HUDEP-2 (cell line): ENCODE data around the gene DCANP1.

Source experiments
- DNase-seq, 76 experiments: peaks; one replicate each; lab custom pipeline; 2025; ENCODE audit not compliant: unreplicated experiment in 76 of 76; lab: John Stamatoyannopoulos, UW

Gene DCANP1

DNA sequence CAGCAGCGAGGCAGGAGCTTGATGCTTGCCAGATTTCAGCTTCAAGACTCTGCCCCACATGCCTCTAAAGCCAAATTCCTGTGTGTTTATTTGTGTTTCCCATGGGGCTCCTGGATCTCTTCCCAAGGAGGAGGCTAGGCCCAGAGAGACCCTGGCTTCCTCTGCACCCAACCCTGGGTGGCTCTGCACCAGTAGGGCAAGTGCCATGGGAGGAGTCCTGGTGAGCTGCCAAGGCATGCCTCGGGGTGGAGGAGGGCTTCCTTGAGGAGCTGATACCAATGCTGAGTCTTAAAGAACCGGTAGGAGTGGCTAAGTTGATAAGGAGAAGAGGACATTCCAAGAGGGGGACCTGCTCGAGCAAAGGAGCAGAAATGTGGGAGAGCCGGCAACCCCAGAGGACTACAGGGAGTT, 11.8 kb upstream of the DCANP1 start:
- DNase-seq, result peak in 75 of 76 experiments; percentile 63 to 98 (median 91)

DNA sequence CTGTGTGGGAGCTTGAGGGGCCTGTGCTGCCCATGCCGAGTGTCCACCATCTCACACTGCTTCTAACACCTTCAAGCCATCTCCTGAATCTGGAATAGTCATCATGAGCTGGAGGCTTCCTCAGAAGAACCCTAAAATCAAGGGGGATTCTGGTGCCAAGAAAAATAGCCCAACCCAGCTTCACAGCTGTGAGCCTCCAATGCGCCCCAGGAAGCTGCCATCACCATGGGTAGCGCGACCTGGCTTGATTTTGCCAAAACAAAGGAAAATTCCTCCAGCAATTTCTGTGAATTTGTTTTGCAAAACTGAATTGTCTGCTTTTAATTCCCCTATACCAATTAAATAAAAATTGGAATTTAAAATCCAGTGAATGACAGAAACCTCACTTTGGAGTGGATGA, 11.2 kb upstream of the DCANP1 start:
- DNase-seq, result no peak

DNA sequence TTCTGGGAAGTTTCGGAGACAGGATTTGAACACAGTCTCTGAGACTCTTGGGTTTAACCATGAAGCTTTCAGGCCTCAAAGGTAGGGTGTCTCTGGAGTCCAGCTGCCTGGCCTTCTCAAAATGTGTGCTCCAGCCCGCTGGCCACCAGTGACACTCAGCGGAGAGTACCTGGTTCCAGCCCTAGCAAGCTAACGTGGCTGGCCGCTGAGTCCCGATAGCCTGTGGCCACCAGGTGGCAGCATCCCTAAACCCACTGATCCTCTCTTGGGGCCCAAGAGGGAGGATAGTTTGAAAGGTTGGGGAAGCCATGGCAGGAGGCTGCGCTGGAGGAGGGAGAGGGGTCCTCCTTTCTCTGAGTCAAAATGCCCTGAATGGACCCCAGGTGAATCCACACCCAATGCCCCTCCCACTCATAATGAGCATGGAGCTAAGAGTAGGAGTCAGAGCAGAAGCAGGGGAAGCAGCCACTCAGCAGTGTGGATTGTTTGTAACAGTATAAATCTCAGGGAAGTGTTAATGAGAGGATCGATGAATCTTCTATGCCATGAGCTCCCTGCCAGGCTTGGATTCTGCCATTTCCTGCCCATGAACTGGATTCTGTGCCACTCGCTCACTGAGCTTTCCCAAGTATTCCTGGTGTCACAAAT, 10.4 kb upstream of the DCANP1 start:
- DNase-seq, result peak in 74 of 76 experiments; percentile 27 to 90 (median 72)

DNA sequence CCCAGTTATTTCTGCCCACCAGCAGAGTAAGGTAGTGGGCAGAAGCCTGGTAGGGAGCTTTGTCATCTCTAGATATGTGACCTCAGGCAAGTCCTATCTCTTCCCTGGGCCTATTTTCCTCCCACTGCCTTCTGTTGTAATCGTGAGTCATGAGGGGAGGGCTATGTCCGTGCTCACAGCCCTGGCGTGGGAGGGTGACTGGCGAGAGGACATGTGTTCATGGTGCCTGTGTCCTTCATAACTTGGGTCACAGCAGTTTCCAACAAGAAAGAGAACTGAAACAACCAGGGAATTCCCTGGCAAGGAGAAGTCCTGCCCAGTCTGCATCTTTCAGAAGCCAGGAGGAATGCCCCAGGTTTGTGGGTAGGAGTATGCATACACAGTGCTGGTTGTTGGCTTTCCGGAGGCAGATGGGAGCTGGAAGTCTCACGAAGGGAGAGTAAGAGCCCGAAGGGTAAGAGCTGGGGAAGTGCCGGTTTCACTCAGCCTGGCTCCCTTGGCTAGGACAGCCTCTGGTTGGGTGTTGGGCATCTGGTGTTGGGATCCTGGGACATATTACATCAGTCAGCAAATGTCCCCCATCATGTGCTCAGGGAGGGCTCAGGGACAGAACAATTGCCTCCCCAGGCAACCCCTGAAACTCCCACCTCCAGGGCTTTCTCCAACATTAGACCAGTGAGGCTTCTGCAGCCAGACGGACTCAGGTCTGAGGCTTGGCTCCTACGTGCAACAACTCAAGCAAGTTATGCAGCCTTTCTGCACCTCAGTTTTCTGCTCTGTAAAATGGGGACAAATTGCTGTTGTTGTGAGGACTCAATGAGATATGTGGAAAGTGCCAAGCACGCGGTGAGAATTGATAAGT, 9.3 kb upstream of the DCANP1 start:
- DNase-seq, result peak in 73 of 76 experiments; percentile 20 to 91 (median 68)

GRCh38 chr5:135455876-135456237, 8.7 kb upstream of the DCANP1 start:
- DNase-seq, result peak in 7 of 76 experiments; percentile 19 to 63 (median 49)

GRCh38 chr5:135454946-135455345, 7.8 kb upstream of the DCANP1 start:
- no peak for DNase-seq

- no peak for DNase-seq
Observed at GRCh38 chr5:135453613-135454012, 6.5 kb upstream of the DCANP1 start.

DNA sequence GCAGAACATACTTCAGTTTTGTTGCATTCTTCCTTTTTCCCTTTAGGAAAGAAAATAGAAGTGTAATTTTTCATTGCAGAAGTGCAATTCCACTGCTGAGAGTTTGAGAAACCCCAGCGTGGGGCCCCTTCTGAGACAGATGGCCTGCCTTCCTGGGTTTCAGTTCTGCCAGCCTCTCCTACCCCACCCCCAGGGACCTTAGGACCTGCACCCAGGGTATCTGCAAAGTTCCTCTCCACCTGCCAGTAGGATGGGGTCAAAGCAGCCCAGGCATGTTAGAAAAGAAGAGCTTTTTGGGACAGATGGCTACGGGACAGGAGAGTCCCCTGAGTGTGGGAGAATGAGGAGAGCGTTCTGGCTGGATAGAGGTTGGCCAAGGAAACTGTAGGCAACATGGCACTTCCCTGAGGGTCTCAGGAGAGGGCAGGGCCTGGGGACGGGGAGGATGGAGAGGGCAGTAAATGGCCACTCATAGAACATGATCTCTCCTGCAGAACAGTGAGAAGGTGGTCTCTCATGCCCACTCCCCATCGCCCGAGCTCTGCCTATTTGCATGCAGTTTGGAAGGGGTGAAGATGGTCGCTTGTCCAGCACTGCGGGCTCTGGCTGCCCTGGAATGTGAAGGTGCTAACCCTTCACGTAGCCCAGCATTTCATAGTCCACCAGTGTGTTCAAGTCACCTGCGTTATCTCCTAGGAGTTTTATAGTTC, 5.3 kb upstream of the DCANP1 start, which contains the start of gene TIFAB:
Gene TIFAB (minus strand): TSS at position 31 of the 710 bp plus-strand sequence. CDS start 2,412 bp downstream, outside the sequence.
- DNase-seq, result no peak

- DNase-seq, result no peak
Observed at GRCh38 chr5:135451581-135452320, 4.6 kb upstream of the DCANP1 start.

GRCh38 chr5:135450952-135451351, 3.8 kb upstream of the DCANP1 start:
- DNase-seq, result no peak

GRCh38 chr5:135450336-135450735, 3.2 kb upstream of the DCANP1 start:
- DNase-seq, result no peak

GRCh38 chr5:135449644-135450043, 2.5 kb upstream of the DCANP1 start:
- no peak for DNase-seq

- peak in 1 of 76 experiments; percentile 3 for DNase-seq
Observed at GRCh38 chr5:135448791-135449507, 1.8 kb upstream of the DCANP1 start.

- no peak for DNase-seq
Observed at GRCh38 chr5:135448071-135448739, 1.1 kb upstream of the DCANP1 start.

- no peak for DNase-seq
Observed at GRCh38 chr5:135446615-135447014, 533 bp downstream of the DCANP1 start.

DNA sequence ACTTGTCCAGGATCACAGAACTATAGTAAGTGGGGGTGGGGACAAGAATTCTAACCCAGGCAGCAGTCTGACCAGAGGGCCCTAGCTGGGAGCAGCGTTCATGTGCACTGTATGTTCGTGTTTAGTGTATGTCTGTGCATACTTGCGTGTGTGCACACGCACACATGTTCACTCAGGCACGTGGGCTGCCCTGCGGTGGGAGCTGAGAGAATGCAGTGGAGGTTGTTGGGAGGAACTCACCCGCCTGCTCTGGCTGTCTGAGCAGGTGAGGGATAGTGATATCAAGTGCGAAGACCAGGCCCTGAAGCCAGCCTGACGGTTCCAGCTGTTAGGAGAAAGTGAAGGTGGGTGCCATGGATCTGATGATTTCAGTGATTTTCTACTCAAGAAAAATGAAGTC, 942 bp downstream of the DCANP1 start:
- no peak for DNase-seq

DNA sequence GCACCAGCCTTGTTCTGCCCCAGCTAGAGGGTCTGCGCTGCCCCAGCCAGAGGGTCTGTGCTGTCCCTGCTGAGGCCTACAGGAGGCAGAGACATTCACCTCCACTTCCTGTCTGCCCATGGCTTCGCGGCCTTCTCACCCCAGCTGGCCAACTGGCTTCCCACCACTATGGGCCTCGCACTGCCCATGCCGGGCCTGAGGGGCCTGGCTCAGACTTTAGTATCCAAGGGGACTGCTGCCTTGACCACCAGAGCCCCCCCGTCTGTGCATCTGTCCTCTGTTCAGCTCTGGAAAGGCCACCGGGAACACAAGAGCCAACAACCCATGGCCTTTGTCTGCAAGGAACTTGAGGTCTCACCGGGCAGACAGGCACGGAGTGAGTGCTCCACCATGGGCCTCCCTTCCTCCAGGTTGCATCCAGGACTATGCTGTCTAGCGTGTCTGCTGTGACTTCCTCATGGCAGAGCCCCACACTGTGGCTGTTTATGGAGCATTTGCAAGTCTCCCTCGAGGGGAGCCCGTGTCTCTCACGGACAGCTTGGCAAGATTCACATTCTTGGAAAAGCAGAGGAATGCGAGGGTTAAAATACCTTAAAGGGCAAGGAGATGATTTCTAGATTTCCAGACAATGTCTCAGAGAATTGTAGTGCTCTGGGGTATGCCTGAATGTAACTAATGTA, 1.7 kb downstream of the DCANP1 start:
- DNase-seq, result no peak

DNA sequence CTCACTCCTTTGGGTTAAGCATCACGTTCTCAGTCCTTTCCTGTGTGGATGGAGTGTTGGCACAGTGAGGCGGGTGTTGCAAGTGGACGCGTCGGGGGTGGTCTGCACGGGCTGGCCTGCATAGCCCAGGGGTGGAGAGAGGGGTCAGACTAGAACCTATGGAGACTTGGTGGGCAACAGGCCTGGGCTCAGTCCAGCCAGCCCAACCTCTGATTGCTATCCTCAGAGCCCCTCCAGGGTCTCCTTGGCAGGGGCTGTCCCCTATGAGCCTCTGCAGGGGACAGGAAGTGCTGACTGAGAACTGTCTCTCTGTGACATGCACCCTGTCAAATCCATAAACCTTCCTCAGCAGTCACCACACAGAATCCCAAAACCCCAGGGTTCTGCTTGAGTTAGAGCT, 2.3 kb downstream of the DCANP1 start:
- DNase-seq, result no peak

DNA sequence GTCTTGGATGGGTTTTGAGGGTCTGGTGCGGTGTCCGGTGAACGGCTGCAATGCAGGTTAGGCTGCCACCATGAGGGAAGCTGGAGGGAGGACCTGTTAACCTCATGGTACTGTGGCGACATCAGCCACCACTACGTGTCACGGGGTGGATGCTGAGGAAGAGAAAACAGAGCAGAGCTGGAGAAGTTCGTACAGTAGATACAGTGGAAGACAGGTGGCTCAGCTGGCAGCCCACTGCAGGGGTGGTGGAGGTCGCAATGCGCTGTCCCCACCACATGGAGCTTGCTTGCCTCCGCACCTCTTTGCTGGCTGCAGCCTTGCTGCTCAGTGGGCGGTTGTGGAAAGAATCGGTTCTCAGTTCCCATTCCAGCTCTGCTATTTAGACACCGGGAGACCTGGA, 2.8 kb downstream of the DCANP1 start:
- no peak for DNase-seq
